T-cell (primary cell): Measurements from ENCODE around the gene TCF19. TPM values are rescaled to one million over a fixed set of nuclear protein-coding genes. Genes with fewer than 3 reads are reported as not detected.

Experiments used
- ATAC-seq, 4 experiments: fragments of 200-7000 bp in 3 of 4; fragments of 150-1000 bp in 1 of 4; cut with Tn5 transposase; replicated peaks in 1 of 4; 1 replicate in 3 of 4; 2 replicates in 1 of 4; pipeline ENCODE4 v1.10.0; 2021; ENCODE audit warnings: moderate library complexity in 3 of 4, mild to moderate bottlenecking in 2 of 4, moderate number of reproducible peaks in 1 of 4
- CTCF ChIA-PET, 2 donors: fragments of 300-600 bp; sonication (Branson Sonifier 250); formaldehyde crosslinking; loops; one replicate each; lab custom pipeline; 2022; ENCODE audit warnings: antibody characterized with exemption in 2 of 2; lab: Charles Lee
- POLR2A ChIA-PET, 2 donors: fragments of 300-600 bp; sonication (Branson Sonifier 250); formaldehyde crosslinking; loops; one replicate each; lab custom pipeline; 2022; ENCODE audit warnings: antibody characterized with exemption in 2 of 2; lab: Charles Lee
- DNase-seq, 35 experiments: peaks; one replicate each; pipeline versions ENCODE4 v3.0.0 to v3.0.0-alpha.2; 2013 to 2023
- H3K27ac ChIP-seq: one replicate; pipeline ENCODE4 v1.5.1; 2013; ENCODE audit warnings: low read length
- H3K27me3 ChIP-seq, 2 experiments: replicated peaks in 1 of 2; 1 replicate in 1 of 2; 2 replicates in 1 of 2; pipeline versions ENCODE4 v1.6.1 to v1.7.0; 2013; ENCODE audit warnings: low read length in 1 of 2, mixed read lengths in 1 of 2; ENCODE audit not compliant: control insufficient read depth in 2 of 2, insufficient read depth in 2 of 2; ENCODE audit errors: extremely low read depth in 1 of 2
- H3K36me3 ChIP-seq, 2 donors: 1 replicate in 1 of 2; 2 replicates in 1 of 2; pipeline versions ENCODE4 v1.6.1 to v1.7.0; 2013; ENCODE audit warnings: low read length in 1 of 2; ENCODE audit not compliant: control insufficient read depth in 2 of 2, insufficient read depth in 1 of 2; ENCODE audit errors: extremely low read depth in 1 of 2
- H3K4me1 ChIP-seq, 2 experiments: 1 replicate in 1 of 2; 2 replicates in 1 of 2; pipeline versions ENCODE4 v1.6.1 to v1.7.0; 2013; ENCODE audit warnings: low read length in 2 of 2, mixed read lengths in 1 of 2; ENCODE audit not compliant: insufficient read depth in 2 of 2, control insufficient read depth in 1 of 2; ENCODE audit errors: extremely low read depth in 1 of 2
- H3K4me3 ChIP-seq, 2 donors: 1 replicate in 1 of 2; 2 replicates in 1 of 2; pipeline versions ENCODE4 v1.5.1 to v1.7.0; 2013; ENCODE audit warnings: mild to moderate bottlenecking in 2 of 2, low read length in 1 of 2, moderate library complexity in 1 of 2; ENCODE audit not compliant: control insufficient read depth in 1 of 2; ENCODE audit errors: extremely low read depth in 1 of 2
- H3K9me3 ChIP-seq: 2 replicates; pipeline ENCODE4 v1.7.0; 2013
- H3K27ac Mint-ChIP-seq, 2 donors: one replicate each; pipeline ENCODE4 v1.8.0; 2020 to 2021; ENCODE audit warnings: mild to moderate bottlenecking in 2 of 2, mixed read lengths in 2 of 2
- H3K27me3 Mint-ChIP-seq, 2 donors: one replicate each; pipeline ENCODE4 v1.8.0; 2021 to 2022; ENCODE audit warnings: mixed read lengths in 2 of 2
- H3K36me3 Mint-ChIP-seq: one replicate; pipeline ENCODE4 v1.8.0; 2021; ENCODE audit warnings: mixed read lengths
- H3K4me1 Mint-ChIP-seq, 3 donors: one replicate each; pipeline ENCODE4 v1.8.0; 2020 to 2022; ENCODE audit warnings: mixed read lengths in 3 of 3, mild to moderate bottlenecking in 1 of 3
- H3K4me3 Mint-ChIP-seq, 3 donors: one replicate each; pipeline ENCODE4 v1.8.0; 2020 to 2022; ENCODE audit warnings: mild to moderate bottlenecking in 3 of 3, mixed read lengths in 3 of 3, moderate library complexity in 3 of 3
- H3K9me3 Mint-ChIP-seq, 3 donors: one replicate each; pipeline ENCODE4 v1.8.0; 2020 to 2022; ENCODE audit warnings: mixed read lengths in 3 of 3
- WGBS: methylation state at CpG from one replicate; pipeline ENCODE4 v1.1.5; 2013; ENCODE audit warnings: missing lambda C conversion rate; ENCODE audit not compliant: insufficient coverage; 5-methylcytosine and 5-hydroxymethylcytosine counted together
- total RNA-seq, 35 experiments: library from RNA in 6 of 35; stranded (reverse) in 6 of 35; fragments of 120-200 nt in 1 of 35; gene quantifications; one replicate each; pipeline versions ENCODE4 v1.2.1 to v1.2.4 and lab custom pipeline; 2013 to 2026

Gene TCF19
- total RNA-seq, 5 donors from 2014 or later (not counting 1 experiment from before 2014, with no cell fraction given): 5.9 to 10.8 (median 9.6) TPM

DNA sequence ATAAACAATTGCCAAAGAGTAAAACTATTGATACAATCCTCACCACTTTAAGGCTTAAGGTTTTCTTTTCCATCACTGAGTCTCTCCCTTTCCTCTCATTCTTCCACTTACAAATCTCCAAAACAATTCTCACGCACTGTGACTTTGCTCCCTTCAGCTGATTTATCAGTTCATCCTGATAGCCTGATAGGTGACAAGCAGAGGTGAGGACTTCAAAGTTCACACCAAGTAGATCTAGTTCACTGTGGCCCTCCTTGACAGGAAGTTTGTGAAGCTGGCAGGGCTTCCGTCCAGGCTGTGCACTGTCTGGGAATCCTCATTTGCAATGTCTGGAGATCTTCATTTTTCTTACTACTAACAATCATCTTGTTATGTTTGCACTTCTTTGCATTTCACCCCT, 47.2 kb downstream of the TCF19 start:
- H3K36me3 ChIP-seq: peaks cover 0 to 11% of the 10 kb centered on the region in 2 donors
- peaks cover 43 to 54% (median 46%) of the 10 kb centered on the region in 3 donors for H3K4me1 Mint-ChIP-seq

DNA sequence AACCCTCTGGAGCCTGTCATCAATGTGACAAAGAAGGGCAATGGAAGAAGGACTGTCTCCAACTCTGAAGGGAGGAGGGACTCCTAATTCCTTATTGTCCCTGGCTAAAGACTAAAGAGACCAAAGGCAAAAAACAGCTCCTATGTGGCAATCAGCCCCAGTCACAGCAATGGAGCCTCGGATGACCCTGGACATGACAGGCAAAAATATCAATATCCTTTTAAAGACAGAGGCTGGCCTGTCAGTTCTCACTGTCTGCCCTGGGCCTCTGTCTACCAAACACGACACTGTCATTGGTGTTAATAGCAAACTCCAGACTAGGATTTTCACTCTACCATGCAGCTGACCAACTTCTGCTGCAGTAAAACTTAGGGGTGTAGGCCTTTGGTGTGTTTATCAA, 50.1 kb downstream of the TCF19 start:
- WGBS: 100% methylated on average over 1 of the region's 2 CpGs
- Histone ChIP-seq H3K27me3 (no peaks in the 10 kb centered on the region), H3K4me1 (peaks cover 2 to 14% of the 10 kb centered on the region in 2 experiments), H3K27ac (no peak overlapping the region), H3K9me3 (no peaks in the 10 kb centered on the region), H3K4me3 (no peak overlapping the region), H3K36me3 (no peaks in the 10 kb centered on the region)
- H3K36me3 Mint-ChIP-seq: no peaks in the 10 kb centered on the region
- DNase-seq (no peak), ATAC-seq (no peak)
- ChIA-PET CTCF (interaction anchor here in 1 of 2 donors (0.5 kb wide), 1 partner anchor 989 kb away, joined by 17 read pairs; no protein-coding TSS in a partner anchor), POLR2A (interaction anchor here in 1 of 2 donors (0.6 kb wide), 1 partner anchor 138 kb away, joined by 3 read pairs; no protein-coding TSS in a partner anchor)
- no peak overlapping the region for H3K4me3 Mint-ChIP-seq
- H3K27ac Mint-ChIP-seq: no peak overlapping the region
- no peaks in the 10 kb centered on the region for H3K9me3 Mint-ChIP-seq
- peaks cover 18 to 27% (median 21%) of the 10 kb centered on the region in 3 donors for H3K4me1 Mint-ChIP-seq
- no peaks in the 10 kb centered on the region for H3K27me3 Mint-ChIP-seq

More for the DNA sequence above, 47.2 kb downstream of the TCF19 start:
- Mint-ChIP-seq H3K27me3 (no peaks in the 10 kb centered on the region), H3K9me3 (no peaks in the 10 kb centered on the region), H3K27ac (peak overlapping the region; percentile 83 to 92), H3K4me3 (peak overlapping the region; percentile 33 to 52 (median 46)), H3K36me3 (peaks cover 5% of the 10 kb centered on the region)
- H3K9me3 ChIP-seq: no peaks in the 10 kb centered on the region
- no CpG with 5 or more reads among the region's 2 CpGs for WGBS
- DNase-seq (no peak), ATAC-seq (no peak)
- CTCF ChIA-PET: no interaction called here
- no peaks in the 10 kb centered on the region for H3K27me3 ChIP-seq
- H3K4me1 ChIP-seq: peaks cover 13 to 42% of the 10 kb centered on the region in 2 experiments
- POLR2A ChIA-PET: no interaction called here
- H3K27ac ChIP-seq: peak overlapping the region; percentile 50
- no peak overlapping the region for H3K4me3 ChIP-seq

GRCh38 chr6:31209137-31209536, 50.7 kb downstream of the TCF19 start:
- POLR2A ChIA-PET: interaction anchor here in 1 of 2 donors (1.0 kb wide), 1 partner anchor 19 kb away, joined by 6 read pairs; no protein-coding TSS in a partner anchor
- Mint-ChIP-seq H3K4me3 (no peak overlapping the region), H3K27ac (peak overlapping the region in 1 of 2 donors; percentile 64)

GRCh38 chr6:31210123-31210522, 51.7 kb downstream of the TCF19 start:
- Mint-ChIP-seq H3K36me3 (no peaks in the 10 kb centered on the region), H3K27ac (no peak overlapping the region), H3K4me1 (peaks cover 5 to 12% (median 6%) of the 10 kb centered on the region in 3 donors), H3K27me3 (no peaks in the 10 kb centered on the region), H3K4me3 (no peak overlapping the region), H3K9me3 (no peaks in the 10 kb centered on the region)
- WGBS: 82% methylated on average over 3 of the region's 6 CpGs
- H3K9me3 ChIP-seq: no peaks in the 10 kb centered on the region
- ATAC-seq: no peak
- H3K4me1 ChIP-seq: no peaks in the 10 kb centered on the region
- H3K27me3 ChIP-seq: no peaks in the 10 kb centered on the region
- ChIA-PET CTCF (no interaction called here), POLR2A (interaction anchor here in 1 of 2 donors (1.0 kb wide), 1 partner anchor 18 kb away, joined by 6 read pairs; no protein-coding TSS in a partner anchor)
- H3K27ac ChIP-seq: no peak overlapping the region
- H3K36me3 ChIP-seq: no peaks in the 10 kb centered on the region
- no peak for DNase-seq
- no peak overlapping the region for H3K4me3 ChIP-seq

More at GRCh38 chr6:31209137-31209536, 50.7 kb downstream of the TCF19 start:
- Mint-ChIP-seq H3K36me3 (no peaks in the 10 kb centered on the region), H3K27me3 (no peaks in the 10 kb centered on the region), H3K9me3 (no peaks in the 10 kb centered on the region), H3K4me1 (peaks cover 11 to 21% (median 14%) of the 10 kb centered on the region in 3 donors)
- no peaks in the 10 kb centered on the region for H3K27me3 ChIP-seq
- CTCF ChIA-PET: interaction anchor here in 1 of 2 donors (0.6 kb wide), 1 partner anchor 233 kb away, joined by 3 read pairs; no protein-coding TSS in a partner anchor
- no peak for ATAC-seq
- 80% methylated on average over 1 of the region's 2 CpGs for WGBS
- no peak overlapping the region for H3K4me3 ChIP-seq
- no peaks in the 10 kb centered on the region for H3K36me3 ChIP-seq
- DNase-seq: no peak
- H3K27ac ChIP-seq: no peak overlapping the region
- H3K4me1 ChIP-seq: peaks cover 0 to 9% of the 10 kb centered on the region in 2 experiments
- H3K9me3 ChIP-seq: no peaks in the 10 kb centered on the region

DNA sequence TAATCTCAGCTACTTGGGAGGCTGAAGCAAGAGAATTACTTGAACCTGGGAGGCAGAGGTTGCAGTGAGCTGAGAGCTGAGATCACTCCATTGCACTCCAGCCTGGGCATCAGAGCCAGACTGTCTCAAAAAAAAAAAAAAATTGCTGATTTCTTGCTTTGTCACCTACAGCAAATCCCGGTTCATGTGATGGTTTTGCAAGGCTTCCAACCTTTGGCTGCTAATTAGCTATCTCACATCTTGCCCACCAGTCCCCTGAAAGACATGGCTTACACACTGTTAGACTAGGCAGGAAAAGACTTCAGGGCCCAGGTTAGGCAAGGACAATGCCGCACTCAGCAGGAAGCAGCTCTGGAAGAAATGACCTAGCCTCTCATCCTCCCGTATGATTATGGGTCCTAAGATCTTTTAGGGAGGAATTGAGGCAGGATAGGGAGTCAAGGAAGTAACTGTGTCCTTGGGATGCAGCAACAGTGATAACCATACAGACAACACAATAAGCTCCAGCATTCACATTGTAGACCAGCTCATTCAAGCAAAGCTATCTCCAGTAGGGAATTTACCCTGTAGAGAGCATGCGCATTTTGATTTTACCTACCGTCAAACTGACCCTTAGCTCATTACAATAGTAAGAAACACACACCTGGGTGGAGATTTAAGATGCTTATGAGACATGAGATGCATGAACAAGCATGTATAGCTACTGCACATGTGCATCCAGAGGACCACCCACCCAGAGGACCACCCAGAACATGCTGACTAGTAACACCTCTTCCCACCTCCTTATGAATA, 52.5 kb downstream of the TCF19 start:
- Mint-ChIP-seq H3K27ac (peak overlapping the region in 1 of 2 donors; percentile 28), H3K36me3 (no peaks in the 10 kb centered on the region), H3K27me3 (no peaks in the 10 kb centered on the region), H3K4me3 (no peak overlapping the region), H3K9me3 (no peaks in the 10 kb centered on the region), H3K4me1 (peaks cover 1 to 9% (median 2%) of the 10 kb centered on the region in 3 donors)
- no peaks in the 10 kb centered on the region for H3K4me1 ChIP-seq
- H3K36me3 ChIP-seq: no peaks in the 10 kb centered on the region
- ChIA-PET POLR2A (interaction anchor here in 1 of 2 donors (0.7 kb wide), 1 partner anchor 35 kb away, joined by 4 read pairs; no protein-coding TSS in a partner anchor), CTCF (interaction anchor here in 1 of 2 donors (0.6 kb wide), 2 partner anchors 42 to 86 kb away, joined by 3 read pairs; no protein-coding TSS in a partner anchor)
- H3K27me3 ChIP-seq: no peaks in the 10 kb centered on the region
- no peak overlapping the region for H3K27ac ChIP-seq
- H3K4me3 ChIP-seq: no peak overlapping the region
- WGBS: 67% methylated on average over 1 of the region's 5 CpGs
- H3K9me3 ChIP-seq: no peaks in the 10 kb centered on the region
- ATAC-seq (no peak), DNase-seq (no peak)
